ENCODE data around the gene DGKA.
"Not testable (repeated sequence)": the region's sequence is repeated elsewhere in the genome, so short reads cannot be mapped to it uniquely, and the experiment has no call there.

DGKA gene

GRCh38 chr12:55906056-55906455 is 24.9 kb upstream of the DGKA start:
- in situ Hi-C loops (cut with MboI; ENCODE audit: low pct_unique_long_range_greater_than_20kb, low sequenced_read_pairs, unreplicated experiment) = no loop called here
- DNase-seq (ENCODE audit: low spot score) = no peak
- no peak for TF ChIP-seq CTCF (IDR thresholded peaks at IDR 0.05; ENCODE audit: extremely low read depth, insufficient read depth, missing control alignments)

GRCh38 chr12:55908726-55909512 is 22.0 kb upstream of the DGKA start:
- no peak for DNase-seq (ENCODE audit: low spot score)
- TF ChIP-seq CTCF (IDR thresholded peaks at IDR 0.05; ENCODE audit: extremely low read depth, insufficient read depth, missing control alignments) = no peak
- in situ Hi-C loops (cut with MboI; ENCODE audit: low pct_unique_long_range_greater_than_20kb, low sequenced_read_pairs, unreplicated experiment) = no loop called here

GRCh38 chr12:55909513-55909884 is 21.5 kb upstream of the DGKA start:
- no peak for TF ChIP-seq CTCF (IDR thresholded peaks at IDR 0.05; ENCODE audit: extremely low read depth, insufficient read depth, missing control alignments)
- no peak for DNase-seq (ENCODE audit: low spot score)
- in situ Hi-C loops (cut with MboI; ENCODE audit: low pct_unique_long_range_greater_than_20kb, low sequenced_read_pairs, unreplicated experiment) = no loop called here

GRCh38 chr12:55912908-55913307 is 18.1 kb upstream of the DGKA start:
- in situ Hi-C loops (cut with MboI; ENCODE audit: low pct_unique_long_range_greater_than_20kb, low sequenced_read_pairs, unreplicated experiment) = no loop called here
- TF ChIP-seq CTCF (IDR thresholded peaks at IDR 0.05; ENCODE audit: extremely low read depth, insufficient read depth, missing control alignments) = no peak
- DNase-seq (ENCODE audit: low spot score) = no peak

- TF ChIP-seq CTCF (IDR thresholded peaks at IDR 0.05; ENCODE audit: extremely low read depth, insufficient read depth, missing control alignments) = no peak
- DNase-seq (ENCODE audit: low spot score) = no peak
- in situ Hi-C loops (cut with MboI; ENCODE audit: low pct_unique_long_range_greater_than_20kb, low sequenced_read_pairs, unreplicated experiment) = no loop called here
Measured at GRCh38 chr12:55915482-55915859, 15.5 kb upstream of the DGKA start.

- DNase-seq (ENCODE audit: low spot score); in situ Hi-C loops (cut with MboI; ENCODE audit: low pct_unique_long_range_greater_than_20kb, low sequenced_read_pairs, unreplicated experiment): not testable (repeated sequence)
Measured at GRCh38 chr12:55919032-55919431, 11.9 kb upstream of the DGKA start.

GRCh38 chr12:55922126-55922525 is 8.8 kb upstream of the DGKA start:
- no peak for DNase-seq (ENCODE audit: low spot score)
- in situ Hi-C loops (cut with MboI; ENCODE audit: low pct_unique_long_range_greater_than_20kb, low sequenced_read_pairs, unreplicated experiment) = no loop called here
- no peak for TF ChIP-seq CTCF (IDR thresholded peaks at IDR 0.05; ENCODE audit: extremely low read depth, insufficient read depth, missing control alignments)

GRCh38 chr12:55923648-55924047 is 7.3 kb upstream of the DGKA start:
- DNase-seq (ENCODE audit: low spot score); in situ Hi-C loops (cut with MboI; ENCODE audit: low pct_unique_long_range_greater_than_20kb, low sequenced_read_pairs, unreplicated experiment): not testable (repeated sequence)

All from GM13977 (cell line).